K562 (cell line): ENCODE results near the gene EML3. TPM values are rescaled to one million over a fixed set of nuclear protein-coding genes. Genes with fewer than 3 reads are reported as not detected.

Source experiments
- CEBPZ ChIP-seq: fragments of 150-350 bp; IDR thresholded peaks from 2 replicates; pipeline ENCODE4 v1.6.1; 2014; ENCODE audit warnings: low read depth, mild to moderate bottlenecking, low read length, borderline replicate concordance
- CLOCK ChIP-seq: fragments of 250-450 bp; sonication (Bioruptor Pico); IDR thresholded peaks from 2 replicates; pipeline ENCODE4 v1.4.0; 2020; ENCODE audit warnings: mild to moderate bottlenecking, moderate library complexity, borderline replicate concordance
- ELF1 ChIP-seq: fragments of 200-800 bp; sonication (Bioruptor generic); IDR thresholded peaks from 2 replicates; pipeline ENCODE4 v1.6.1; 2016; ENCODE audit warnings: missing genetic modification characterization, missing compliant biosample characterization
- L3MBTL2 ChIP-seq: fragments of 450-650 bp; IDR thresholded peaks from 2 replicates; pipeline ENCODE4 v1.6.1; 2016; ENCODE audit warnings: mild to moderate bottlenecking, moderate library complexity
- MGA ChIP-seq: fragments of 450-650 bp; IDR thresholded peaks from 2 replicates; pipeline ENCODE4 v1.6.1; 2016; ENCODE audit warnings: mild to moderate bottlenecking, moderate library complexity
- PTTG1 ChIP-seq: fragments of 450-650 bp; IDR thresholded peaks from 2 replicates; pipeline ENCODE4 v1.6.1; 2016; ENCODE audit warnings: low read depth, mild to moderate bottlenecking, missing genetic modification characterization, missing compliant biosample characterization
- U2AF1 ChIP-seq: fragments of 200-400 bp; formaldehyde crosslinking; optimal IDR thresholded peaks from 2 replicates; pipeline ENCODE3; 2017; ENCODE audit warnings: mild to moderate bottlenecking, low read depth, low read length, moderate library complexity
- ZBTB17 ChIP-seq: fragments of 450-650 bp; formaldehyde crosslinking; IDR thresholded peaks from 2 replicates; pipeline ENCODE4 v1.4.0; 2020; ENCODE audit warnings: mild to moderate bottlenecking
- ZNF431 ChIP-seq: sonication (generic); formaldehyde crosslinking; IDR thresholded peaks from 2 replicates; pipeline ENCODE4 v1.8.0; 2022; ENCODE audit warnings: mild to moderate bottlenecking, missing genetic modification reagents
- ZNF445 ChIP-seq: fragments of 250-450 bp; sonication (Bioruptor Pico); IDR thresholded peaks from 2 replicates; pipeline ENCODE4 v1.4.0; 2020; ENCODE audit warnings: low read depth, mild to moderate bottlenecking, moderate library complexity
- polyA plus RNA-seq, 8 experiments: library from polyadenylated mRNA; depleted of rRNA in 4 of 8; stranded (reverse) in 5 of 8; unstranded in 3 of 8; fragments of >200 nt; fragmentation: Nextera tagmentation in 2 of 8; fragmentation: Illumina TruSeq in 1 of 8; extraction: Ambion mirVana in 2 of 8; extraction: Trizol in 1 of 8; gene quantifications; 2 replicates each; pipeline versions ENCODE4 v1.2.1 to v1.2.3, GENCODE V29; 2011 to 2014; ENCODE audit warnings: inconsistent platforms in 1 of 8, missing spikeins in 1 of 8
- total RNA-seq, 7 experiments: library from RNA; depleted of rRNA in 6 of 7; stranded (reverse); fragments of >200 nt in 6 of 7; fragmentation: Illumina TruSeq in 2 of 7; extraction: Trizol in 2 of 7; gene quantifications; 2 replicates each; pipeline versions ENCODE4 v1.2.1 to v1.2.3, GENCODE V29; 2011 to 2021; ENCODE audit warnings: low replicate concordance in 1 of 7

The EML3 gene
- total and polyA plus RNA-seq, 9 of the 15 experiments (the other 6 are each of a cell fraction or from before 2014, with no cell fraction given) = 0.32 to 90.5 (median 26.4) TPM

- TF ChIP-seq ZNF445 (CRISPR knock-in tag) (no peak), ZBTB17 (CRISPR knock-in tag) (no peak), PTTG1 (no peak), ELF1 (tag) (peak; percentile 52; the same call in 1 of the 2 replicates), U2AF1 (no peak), MGA (peak; percentile 69; the same call in 1 of the 2 replicates), ZNF431 (CRISPR knock-in tag) (0 out of 2 replicates have a peak, but pooled peaks have one; percentile 19), L3MBTL2 (peak; percentile 49; the same call in 1 of the 2 replicates), CLOCK (CRISPR knock-in tag) (no peak), CEBPZ (no peak)
These were observed 11.5 kb downstream of the EML3 start (continued) for GRCh38 chr11:62601122-62601371.
